Astrocyte (in vitro differentiated cells and primary cell): ENCODE results near the gene POT1. TPM values are rescaled to one million over a fixed set of nuclear protein-coding genes. Genes with fewer than 3 reads are reported as not detected.

Experiments
- DNase-seq: peaks from one replicate; pipeline ENCODE4 v3.0.0-alpha.2; 2010; ENCODE audit warnings: low read depth
- FAIRE-seq: peaks from 2 replicates; lab custom pipeline; 2011; peaks lifted over from hg19 to GRCh38; lab: Jason Lieb, UNC
- H2AFZ ChIP-seq: 2 replicates; pipeline ENCODE4 v1.6.0; 2012; ENCODE audit warnings: low read depth, low read length, inconsistent platforms
- H3K27ac ChIP-seq: 2 replicates; pipeline ENCODE4 v1.5.1; 2011; ENCODE audit warnings: low read depth, low read length, inconsistent platforms
- H3K27me3 ChIP-seq: 2 replicates; pipeline ENCODE4 v1.6.0; 2011; ENCODE audit warnings: low read length, inconsistent platforms; ENCODE audit not compliant: insufficient read depth
- H3K36me3 ChIP-seq: 2 replicates; pipeline ENCODE4 v1.5.1; 2011; ENCODE audit warnings: low read length, inconsistent platforms; ENCODE audit not compliant: insufficient read depth
- H3K4me1 ChIP-seq: 2 replicates; pipeline ENCODE4 v1.5.1; 2011; ENCODE audit warnings: low read length, inconsistent platforms; ENCODE audit not compliant: insufficient read depth
- H3K4me2 ChIP-seq: 2 replicates; pipeline ENCODE4 v1.6.0; 2012; ENCODE audit warnings: low read length, inconsistent platforms
- H3K4me3 ChIP-seq: 2 replicates; pipeline ENCODE4 v1.5.1; 2011; ENCODE audit warnings: low read depth, mild to moderate bottlenecking, low read length, inconsistent platforms; ENCODE audit not compliant: insufficient read depth
- H3K79me2 ChIP-seq: 2 replicates; pipeline ENCODE4 v1.6.0; 2012; ENCODE audit warnings: mild to moderate bottlenecking, low read length, inconsistent platforms; ENCODE audit not compliant: insufficient read depth
- H3K9ac ChIP-seq: 2 replicates; pipeline ENCODE4 v1.6.0; 2012; ENCODE audit warnings: mild to moderate bottlenecking, low read length, inconsistent platforms
- H3K9me3 ChIP-seq: 2 replicates; pipeline ENCODE4 v1.5.1; 2012; ENCODE audit warnings: low read depth, mild to moderate bottlenecking, low read length, inconsistent platforms; ENCODE audit not compliant: insufficient read depth
- H4K20me1 ChIP-seq: 2 replicates; pipeline ENCODE4 v1.6.0; 2012; ENCODE audit warnings: low read length, inconsistent platforms; ENCODE audit not compliant: insufficient read depth
- H3K27ac Mint-ChIP-seq: one replicate; pipeline ENCODE4 v1.8.0; 2021; ENCODE audit warnings: mild to moderate bottlenecking, mixed read lengths; ENCODE audit not compliant: unreplicated experiment
- H3K27me3 Mint-ChIP-seq: one replicate; pipeline ENCODE4 v1.8.0; 2021; ENCODE audit warnings: low read depth, mixed read lengths; ENCODE audit not compliant: unreplicated experiment
- H3K36me3 Mint-ChIP-seq: one replicate; pipeline ENCODE4 v1.8.0; 2021; ENCODE audit warnings: low read depth, mixed read lengths; ENCODE audit not compliant: unreplicated experiment
- H3K4me1 Mint-ChIP-seq: one replicate; pipeline ENCODE4 v1.8.0; 2021; ENCODE audit warnings: low read depth, mixed read lengths; ENCODE audit not compliant: unreplicated experiment
- H3K4me3 Mint-ChIP-seq: one replicate; pipeline ENCODE4 v1.8.0; 2021; ENCODE audit warnings: mild to moderate bottlenecking, moderate library complexity, mixed read lengths; ENCODE audit not compliant: unreplicated experiment
- H3K9me3 Mint-ChIP-seq: one replicate; pipeline ENCODE4 v1.8.0; 2021; ENCODE audit warnings: mild to moderate bottlenecking, mixed read lengths; ENCODE audit not compliant: unreplicated experiment
- EZH2 ChIP-seq: IDR thresholded peaks from 2 replicates; pipeline ENCODE4 v1.6.1; 2012; ENCODE audit warnings: mild to moderate bottlenecking, low read length, inconsistent platforms; ENCODE audit not compliant: insufficient read depth
- total RNA-seq: library from RNA; stranded (reverse); gene quantifications from 2 replicates; pipeline ENCODE4 v1.2.1, GENCODE V29; 2021
- TF ChIP-seq, protein P1 (sequence below): IDR thresholded peaks from 2 replicates; pipeline ENCODE4 v1.5.1; 2011; ENCODE audit warnings: low read depth, mild to moderate bottlenecking, inconsistent platforms, low read length, moderate library complexity; ENCODE audit not compliant: insufficient read depth

Gene POT1
- total RNA-seq, 1 donor from 2014 or later = 14.6 TPM

DNA sequence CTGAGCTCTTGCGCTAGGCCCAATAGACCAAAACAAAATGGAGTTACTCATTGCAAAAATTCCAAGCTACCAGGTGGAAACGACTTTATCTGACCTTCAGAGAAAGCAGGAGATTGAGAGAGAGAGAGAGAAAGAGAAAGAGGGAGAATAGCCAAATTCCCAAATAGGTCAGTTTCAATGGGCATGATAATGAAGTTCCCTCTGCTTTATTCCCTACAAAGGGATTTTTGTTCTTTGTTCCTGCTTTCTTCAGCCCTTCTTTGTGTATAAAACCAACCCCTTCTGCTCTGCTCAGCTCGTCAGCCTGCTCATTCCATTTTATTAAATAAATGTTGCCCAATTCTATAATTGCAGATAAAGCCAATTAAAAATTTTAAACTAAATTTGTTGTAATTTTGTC, 119.0 kb downstream of the POT1 start:
- Histone ChIP-seq H3K36me3 (no peaks in the 10 kb centered on the region), H3K9ac (no peak overlapping the region), H3K9me3 (no peaks in the 10 kb centered on the region), H3K79me2 (no peaks in the 10 kb centered on the region), H3K4me3 (no peak overlapping the region), H3K27me3 (no peaks in the 10 kb centered on the region), H3K4me1 (no peaks in the 10 kb centered on the region), H4K20me1 (no peaks in the 10 kb centered on the region), H3K27ac (no peak overlapping the region), H3K4me2 (no peak overlapping the region), H2AFZ (no peak overlapping the region)
- Mint-ChIP-seq H3K36me3 (no peaks in the 10 kb centered on the region), H3K9me3 (no peaks in the 10 kb centered on the region), H3K27me3 (no peaks in the 10 kb centered on the region), H3K27ac (no peak overlapping the region), H3K4me1 (no peaks in the 10 kb centered on the region), H3K4me3 (no peak overlapping the region)
- no peak for DNase-seq
- no peak for TF ChIP-seq EZH2
- TF ChIP-seq, protein P1, sequence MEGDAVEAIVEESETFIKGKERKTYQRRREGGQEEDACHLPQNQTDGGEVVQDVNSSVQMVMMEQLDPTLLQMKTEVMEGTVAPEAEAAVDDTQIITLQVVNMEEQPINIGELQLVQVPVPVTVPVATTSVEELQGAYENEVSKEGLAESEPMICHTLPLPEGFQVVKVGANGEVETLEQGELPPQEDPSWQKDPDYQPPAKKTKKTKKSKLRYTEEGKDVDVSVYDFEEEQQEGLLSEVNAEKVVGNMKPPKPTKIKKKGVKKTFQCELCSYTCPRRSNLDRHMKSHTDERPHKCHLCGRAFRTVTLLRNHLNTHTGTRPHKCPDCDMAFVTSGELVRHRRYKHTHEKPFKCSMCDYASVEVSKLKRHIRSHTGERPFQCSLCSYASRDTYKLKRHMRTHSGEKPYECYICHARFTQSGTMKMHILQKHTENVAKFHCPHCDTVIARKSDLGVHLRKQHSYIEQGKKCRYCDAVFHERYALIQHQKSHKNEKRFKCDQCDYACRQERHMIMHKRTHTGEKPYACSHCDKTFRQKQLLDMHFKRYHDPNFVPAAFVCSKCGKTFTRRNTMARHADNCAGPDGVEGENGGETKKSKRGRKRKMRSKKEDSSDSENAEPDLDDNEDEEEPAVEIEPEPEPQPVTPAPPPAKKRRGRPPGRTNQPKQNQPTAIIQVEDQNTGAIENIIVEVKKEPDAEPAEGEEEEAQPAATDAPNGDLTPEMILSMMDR = no peak
- no peak for FAIRE-seq

DNA sequence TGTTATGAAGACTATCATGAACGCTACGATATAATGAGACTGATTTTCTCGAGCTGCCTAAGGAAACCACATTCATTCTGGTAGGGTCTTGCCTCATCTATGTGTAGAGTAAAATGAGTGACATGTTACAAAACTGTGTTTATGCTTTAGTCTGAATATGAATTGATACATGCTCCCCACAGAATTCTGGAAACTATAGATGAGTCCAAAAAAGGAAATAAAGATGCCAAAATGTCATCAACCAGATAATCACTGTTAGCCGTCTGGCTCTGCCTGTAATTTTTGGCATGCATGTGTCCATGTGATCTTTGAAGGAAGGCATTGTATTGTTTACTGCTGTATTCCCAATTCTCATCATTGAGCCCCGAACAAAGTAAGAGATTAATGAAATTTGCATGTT, 121.4 kb downstream of the POT1 start:
- no peaks in the 10 kb centered on the region for H3K27me3 Mint-ChIP-seq
- no peaks in the 10 kb centered on the region for H3K4me1 Mint-ChIP-seq
- Histone ChIP-seq H3K9me3 (no peaks in the 10 kb centered on the region), H3K79me2 (no peaks in the 10 kb centered on the region), H3K9ac (no peak overlapping the region), H3K36me3 (no peaks in the 10 kb centered on the region), H3K27me3 (no peaks in the 10 kb centered on the region), H4K20me1 (no peaks in the 10 kb centered on the region), H3K4me2 (no peak overlapping the region), H3K4me3 (no peak overlapping the region), H3K27ac (no peak overlapping the region), H3K4me1 (no peaks in the 10 kb centered on the region), H2AFZ (no peak overlapping the region)
- no peak overlapping the region for H3K27ac Mint-ChIP-seq
- H3K9me3 Mint-ChIP-seq = no peaks in the 10 kb centered on the region
- TF ChIP-seq EZH2 = no peak
- TF ChIP-seq, protein P1 = no peak
- no peak overlapping the region for H3K4me3 Mint-ChIP-seq
- no peak for DNase-seq
- H3K36me3 Mint-ChIP-seq = no peaks in the 10 kb centered on the region
- no peak for FAIRE-seq

DNA sequence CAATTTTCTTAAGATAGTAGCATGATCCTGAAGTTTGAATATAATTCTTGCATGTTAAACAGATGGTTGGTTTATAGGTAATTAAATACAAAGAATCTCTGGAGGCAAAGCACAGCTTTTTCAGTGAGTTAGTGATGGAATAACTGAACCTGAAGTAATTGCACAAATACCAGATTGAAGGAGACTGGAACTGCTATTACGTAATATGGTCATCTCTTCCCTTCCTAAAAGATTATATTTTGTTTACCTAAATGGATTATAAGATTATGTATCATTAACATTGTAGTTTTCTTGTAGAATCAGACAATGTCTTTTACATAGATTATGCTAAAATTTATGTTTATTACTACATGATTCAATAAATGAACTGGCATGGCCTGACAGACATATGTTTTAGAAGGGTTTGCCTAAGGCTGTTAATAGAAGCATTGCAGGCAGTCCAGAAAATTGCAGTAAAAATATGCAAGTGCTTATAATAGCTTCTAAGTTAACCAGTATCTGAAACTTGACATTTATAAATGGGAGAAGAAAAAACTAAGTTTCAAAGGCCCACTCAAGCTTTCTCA, 128.2 kb downstream of the POT1 start:
- Mint-ChIP-seq H3K4me1 (no peaks in the 10 kb centered on the region), H3K36me3 (no peaks in the 10 kb centered on the region), H3K27ac (no peak overlapping the region), H3K27me3 (no peaks in the 10 kb centered on the region), H3K4me3 (no peak overlapping the region), H3K9me3 (no peaks in the 10 kb centered on the region)
- H3K4me1 ChIP-seq = no peaks in the 10 kb centered on the region
- no peak overlapping the region for H3K4me3 ChIP-seq
- H4K20me1 ChIP-seq = no peaks in the 10 kb centered on the region
- no peak overlapping the region for H3K4me2 ChIP-seq
- H3K36me3 ChIP-seq = no peaks in the 10 kb centered on the region
- H2AFZ ChIP-seq = no peak overlapping the region
- no peaks in the 10 kb centered on the region for H3K9me3 ChIP-seq
- DNase-seq (no peak), FAIRE-seq (no peak)
- H3K9ac ChIP-seq = no peak overlapping the region
- no peak for TF ChIP-seq EZH2
- TF ChIP-seq, protein P1 = no peak
- H3K27ac ChIP-seq = no peak overlapping the region
- no peaks in the 10 kb centered on the region for H3K27me3 ChIP-seq
- H3K79me2 ChIP-seq = no peaks in the 10 kb centered on the region
